Stimulated activated naive CD8-positive, alpha-beta T cell treated with anti-CD3 and anti-CD28 coated beads, Interleukin-15, Interleukin-2, amounts not matched to agents 100 U/mL and 50 U/mL, for 24 hours (primary cell): ENCODE results near the gene AP4M1.
A peak's percentile ranks its signal among the peaks of the same experiment; 100 is the strongest.
"Not testable (repeated sequence)": the region's sequence is repeated elsewhere in the genome, so short reads cannot be mapped to it uniquely, and the experiment has no call there.

ENCODE experiments used
- ATAC-seq: fragments of 150-1000 bp; cut with Tn5 transposase; one replicate; pipeline ENCODE4 v1.10.0; 2021
- DNase-seq: peaks from one replicate; pipeline ENCODE4 v3.0.0; 2021

Gene AP4M1

GRCh38 chr7:100107890-100108289 is 6.4 kb downstream of the AP4M1 start:
- DNase-seq (no peak), ATAC-seq (no peak)

- ATAC-seq: no peak
- no peak for DNase-seq
These were observed 8.2 kb downstream of the AP4M1 start for GRCh38 chr7:100109521-100110163.

- ATAC-seq (no peak), DNase-seq (no peak)
These were observed 9.7 kb downstream of the AP4M1 start for GRCh38 chr7:100111156-100111555.

GRCh38 chr7:100111914-100112313 is 10.5 kb downstream of the AP4M1 start:
- no peak for DNase-seq
- ATAC-seq: no peak

- DNase-seq: no peak
- no peak for ATAC-seq
These were observed 13.6 kb downstream of the AP4M1 start for GRCh38 chr7:100115026-100115425.

GRCh38 chr7:100118388-100119071 is 17.1 kb downstream of the AP4M1 start:
- ATAC-seq (no peak), DNase-seq (no peak)

- ATAC-seq: peak; percentile 78
These were observed 17.9 kb downstream of the AP4M1 start, which contains the start of the genes CNPY4 and TAF6 for GRCh38 chr7:100119072-100119969. TSS of gene CNPY4 (plus strand) at chr7:100119634. CDS start at chr7:100119745, 111 bp downstream. TSS of gene TAF6 (minus strand) at chr7:100119358. CDS start at chr7:100114209, 5,149 bp downstream.

GRCh38 chr7:100119970-100120732 is 18.7 kb downstream of the AP4M1 start:
- DNase-seq: peak; percentile 68

More at GRCh38 chr7:100119072-100119969, 17.9 kb downstream of the AP4M1 start, which contains the start of the genes CNPY4 and TAF6:
- DNase-seq: peak; percentile 95

GRCh38 chr7:100120733-100121036 is 19.2 kb downstream of the AP4M1 start:
- no peak for ATAC-seq
- DNase-seq: no peak

More at GRCh38 chr7:100119970-100120732, 18.7 kb downstream of the AP4M1 start:
- ATAC-seq: peak; percentile 67

- ATAC-seq (no peak), DNase-seq (no peak)
These were observed 20.6 kb downstream of the AP4M1 start for GRCh38 chr7:100122067-100122466.

GRCh38 chr7:100122568-100122967 is 21.1 kb downstream of the AP4M1 start:
- ATAC-seq: no peak

GRCh38 chr7:100124301-100125230 is 23.1 kb downstream of the AP4M1 start:
- no peak for DNase-seq
- no peak for ATAC-seq

More at GRCh38 chr7:100122568-100122967, 21.1 kb downstream of the AP4M1 start:
- DNase-seq: no peak

- ATAC-seq: peak; percentile 11
- DNase-seq: no peak
These were observed 24.9 kb downstream of the AP4M1 start for GRCh38 chr7:100126239-100126930.

GRCh38 chr7:100126931-100127865 is 25.8 kb downstream of the AP4M1 start, which contains the start of gene MBLAC1:
TSS of gene MBLAC1 (plus strand) at chr7:100126967. CDS start at chr7:100127396, 429 bp downstream.
- DNase-seq (peak; percentile 91), ATAC-seq (peak; percentile 81)

GRCh38 chr7:100127866-100128636 is 26.6 kb downstream of the AP4M1 start:
- peak; percentile 7 for ATAC-seq

GRCh38 chr7:100128637-100128963 is 27.2 kb downstream of the AP4M1 start:
- no peak for ATAC-seq

More at GRCh38 chr7:100127866-100128636, 26.6 kb downstream of the AP4M1 start:
- DNase-seq: peak; percentile 40

GRCh38 chr7:100130220-100130607 is 28.8 kb downstream of the AP4M1 start:
- not testable (repeated sequence) for DNase-seq, ATAC-seq

More at GRCh38 chr7:100128637-100128963, 27.2 kb downstream of the AP4M1 start:
- DNase-seq: no peak
